Measurements from ENCODE around the gene MSTN.

Gene MSTN

DNA sequence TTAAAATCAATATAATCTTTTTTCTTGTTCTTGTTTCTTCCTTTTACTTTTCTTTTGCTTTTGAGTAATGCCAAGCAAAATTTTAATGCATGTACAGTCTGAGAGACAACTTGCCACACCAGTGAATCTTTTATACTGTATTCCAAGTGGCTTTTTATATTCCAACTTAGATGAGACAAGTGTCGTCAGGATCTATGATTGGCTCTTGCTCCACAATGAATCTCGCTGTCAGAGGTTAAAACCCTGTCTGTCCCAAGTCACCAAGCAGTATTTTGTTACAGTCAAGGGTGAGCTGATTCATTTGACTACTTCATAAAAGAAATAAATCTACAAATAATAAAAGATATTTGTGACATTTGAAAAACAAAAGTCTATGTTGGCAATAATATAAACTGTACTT lies at the start of gene MSTN:
MSTN (minus strand) TSS at position 129 of the 400 bp plus-strand sequence. CDS start 133 bp downstream, outside the sequence.
- no peak for DNase-seq (ENCODE audit: low read depth in 2 of 2)

DNA sequence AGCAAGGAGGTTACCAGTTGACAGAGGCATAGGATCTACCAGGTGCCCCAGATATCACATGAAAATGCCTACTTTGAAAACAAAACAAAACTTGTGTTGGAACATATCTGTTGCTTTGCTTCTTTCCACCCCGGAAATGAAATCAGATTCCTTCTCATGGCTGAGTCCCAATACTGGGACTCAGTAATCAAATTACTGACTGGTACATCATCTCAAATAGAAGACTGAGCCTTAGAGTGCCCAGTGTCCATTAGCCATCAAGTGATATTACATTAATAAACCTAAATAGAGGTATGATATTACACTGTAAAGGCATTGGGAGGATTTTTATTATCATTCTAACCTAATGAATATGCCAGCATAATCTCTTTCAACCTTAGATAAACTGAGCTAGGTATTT lies 48.6 kb upstream of the MSTN start:
- DNase-seq (ENCODE audit: low read depth in 2 of 2): no peak

DNA sequence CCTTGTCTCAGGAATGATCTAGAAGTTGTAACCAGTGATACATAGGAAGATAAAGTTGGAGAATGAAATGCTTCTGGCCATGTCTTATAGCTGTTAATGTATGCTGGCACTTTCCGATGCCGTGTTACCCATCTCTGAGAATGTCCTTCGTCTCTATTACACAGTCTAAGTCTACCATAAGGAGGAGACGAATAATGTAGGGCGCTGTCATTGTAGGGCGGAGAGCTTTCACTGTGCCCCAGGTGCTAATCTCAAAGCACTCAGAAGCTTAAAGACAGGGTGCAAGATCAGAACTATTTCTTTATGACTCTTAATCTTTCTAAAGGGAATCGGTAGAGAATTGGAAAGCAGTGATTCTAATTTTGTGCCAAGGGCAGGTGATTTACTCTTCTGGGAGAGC lies 48.2 kb upstream of the MSTN start:
- no peak for DNase-seq (ENCODE audit: low read depth in 2 of 2)

DNA sequence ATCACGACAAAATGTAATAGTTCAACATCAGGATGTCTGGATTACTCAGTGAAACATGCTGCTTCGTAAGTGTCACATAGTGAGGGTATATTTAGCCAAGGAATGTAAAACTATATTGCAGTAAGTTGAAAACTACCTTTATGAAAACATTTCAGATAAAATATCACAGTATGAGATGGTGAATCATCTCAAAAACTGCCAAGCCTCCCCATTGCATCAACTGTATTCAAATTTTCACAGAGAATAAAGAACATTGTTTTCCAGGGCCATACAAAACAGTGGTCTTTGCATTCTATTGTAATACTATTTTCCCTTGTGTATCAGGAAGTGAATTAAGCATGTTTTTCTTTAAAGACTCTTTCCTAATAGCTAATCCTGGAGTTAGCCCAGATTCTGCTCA lies 47.6 kb upstream of the MSTN start:
- DNase-seq (ENCODE audit: low read depth in 2 of 2): no peak

DNA sequence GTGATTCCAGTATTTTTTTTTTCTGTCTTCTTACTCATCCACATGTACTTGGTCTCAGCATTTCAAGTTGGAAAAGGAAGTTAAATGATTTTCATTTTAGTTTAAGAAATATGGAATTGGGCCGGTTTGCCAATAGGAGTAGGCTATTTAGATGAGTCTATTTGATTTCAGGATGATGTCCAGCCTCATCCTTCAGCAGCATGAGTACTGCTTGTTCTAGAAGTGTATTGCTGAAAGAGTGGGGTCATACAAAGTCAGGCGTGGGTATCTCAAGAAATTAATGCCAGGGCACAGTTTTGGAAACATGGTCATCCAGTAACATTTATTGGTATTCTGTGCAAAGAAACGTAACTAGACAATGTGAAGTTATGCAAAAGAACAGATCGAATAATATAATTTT lies 44.9 kb upstream of the MSTN start:
- DNase-seq (ENCODE audit: low read depth in 2 of 2): no peak

DNA sequence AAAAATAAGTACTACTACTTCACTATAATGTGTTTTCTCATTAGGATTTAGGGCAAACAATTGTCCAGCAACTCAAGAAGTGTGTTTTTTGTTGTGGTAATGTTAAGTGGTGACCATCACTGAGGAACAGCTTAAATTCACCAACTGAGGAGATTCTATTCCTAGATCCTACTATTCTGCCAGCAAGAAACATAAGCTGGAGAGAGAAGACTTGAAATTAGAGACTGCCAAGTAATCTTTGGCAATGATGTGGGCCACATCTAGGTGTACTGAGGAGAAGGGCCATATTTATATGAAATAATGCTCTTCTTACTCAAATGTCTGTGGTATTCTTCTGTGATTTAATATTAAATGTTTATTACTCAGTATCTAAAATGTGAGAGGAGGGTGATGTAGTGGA lies 44.3 kb upstream of the MSTN start:
- no peak for DNase-seq (ENCODE audit: low read depth in 2 of 2)

DNA sequence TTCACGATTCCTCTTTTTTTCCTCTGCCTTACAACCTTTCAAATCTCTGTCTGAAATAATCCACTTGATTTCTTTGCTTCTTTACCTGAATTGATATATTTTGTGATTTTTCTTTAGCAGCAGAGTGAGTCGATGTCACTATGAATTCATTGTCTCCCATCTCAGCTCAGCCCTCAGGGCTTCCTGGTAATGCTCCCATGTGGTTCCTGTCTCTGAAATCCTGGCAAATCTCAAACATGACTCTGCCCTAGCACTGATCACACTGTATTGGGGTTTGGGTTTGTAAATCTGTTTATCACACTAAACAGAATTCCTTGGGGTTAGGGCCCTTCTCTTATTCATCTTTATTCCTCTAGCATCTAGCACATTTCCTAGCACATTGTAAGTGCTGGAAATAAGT lies 43.0 kb upstream of the MSTN start:
- no peak for DNase-seq (ENCODE audit: low read depth in 2 of 2)

DNA sequence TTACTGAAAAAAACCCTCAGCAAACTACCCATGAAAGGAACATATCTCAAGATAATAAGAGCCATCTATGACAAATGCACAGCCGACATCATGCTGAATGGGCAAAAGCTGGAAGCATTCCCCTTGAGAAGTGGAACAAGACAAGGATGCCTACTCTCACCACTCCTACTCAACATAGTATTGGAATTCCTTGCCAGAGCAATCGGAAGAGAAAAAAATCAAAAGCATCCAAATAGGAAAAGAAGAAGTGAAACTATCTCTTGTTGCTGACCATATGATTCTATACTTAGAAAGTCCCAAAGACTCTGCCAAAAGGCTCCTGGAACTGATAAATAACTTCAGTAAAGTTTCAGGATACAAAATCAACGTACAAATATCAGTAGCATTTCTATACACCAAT lies 40.6 kb upstream of the MSTN start:
- DNase-seq (ENCODE audit: low read depth in 2 of 2): no peak

DNA sequence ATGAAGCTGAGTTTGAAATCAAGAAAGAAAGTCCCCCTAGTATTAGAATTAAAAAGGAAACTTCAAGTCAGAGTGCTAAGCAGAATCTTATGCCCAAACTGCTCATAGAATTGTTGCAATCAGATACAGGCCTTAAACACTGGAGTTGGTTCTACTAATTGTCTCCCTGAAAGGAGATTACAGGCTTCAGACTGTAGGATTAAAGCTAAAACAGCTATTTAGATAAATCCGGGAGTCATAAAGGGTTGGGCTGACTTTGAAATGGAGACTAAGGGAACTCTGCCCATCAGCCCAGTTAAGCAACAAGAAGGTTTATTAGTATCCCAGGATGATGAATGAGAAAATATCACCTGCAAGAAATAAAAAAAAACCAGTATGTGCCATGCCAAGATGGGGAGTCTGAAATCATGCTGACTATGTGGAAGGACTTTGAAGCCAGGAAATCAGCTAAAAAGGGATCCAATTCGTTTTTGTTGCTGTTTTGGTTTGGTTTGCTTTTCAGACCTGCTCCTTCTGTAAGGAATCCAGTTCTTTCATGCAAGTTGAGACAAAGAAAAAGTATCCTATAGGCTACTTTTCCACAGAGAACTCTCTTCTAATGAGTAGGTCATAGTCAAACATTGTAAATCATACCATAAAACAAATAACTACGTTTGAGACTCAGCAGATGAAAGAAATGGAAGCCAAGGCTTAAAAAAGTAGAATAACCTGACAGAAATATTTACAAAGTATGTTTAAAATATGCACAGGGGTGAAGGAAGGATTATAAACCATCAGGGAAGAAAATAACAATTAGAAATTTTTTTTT lies 37.6 kb upstream of the MSTN start:
- DNase-seq (ENCODE audit: low read depth in 2 of 2): no peak

DNA sequence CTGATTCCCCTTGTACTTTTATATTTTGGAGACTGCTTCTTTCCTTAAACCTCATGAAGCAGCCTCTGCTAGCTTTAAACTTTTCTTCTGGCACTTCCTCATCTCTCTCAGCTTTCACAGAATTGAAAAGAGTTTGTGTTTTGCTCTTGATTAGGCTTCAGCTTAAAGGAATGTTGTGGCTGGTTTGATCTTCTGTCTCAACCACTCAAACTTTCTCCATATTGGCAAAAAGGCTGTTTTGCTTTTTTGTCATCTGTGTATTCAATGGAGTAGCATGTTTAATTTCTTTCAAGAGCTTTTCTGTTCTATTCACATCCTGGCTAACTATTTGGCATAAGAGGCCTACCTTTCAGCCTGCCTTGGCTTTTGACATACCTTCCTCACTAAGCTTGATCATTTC lies 36.3 kb upstream of the MSTN start:
- DNase-seq (ENCODE audit: low read depth in 2 of 2): no peak

DNA sequence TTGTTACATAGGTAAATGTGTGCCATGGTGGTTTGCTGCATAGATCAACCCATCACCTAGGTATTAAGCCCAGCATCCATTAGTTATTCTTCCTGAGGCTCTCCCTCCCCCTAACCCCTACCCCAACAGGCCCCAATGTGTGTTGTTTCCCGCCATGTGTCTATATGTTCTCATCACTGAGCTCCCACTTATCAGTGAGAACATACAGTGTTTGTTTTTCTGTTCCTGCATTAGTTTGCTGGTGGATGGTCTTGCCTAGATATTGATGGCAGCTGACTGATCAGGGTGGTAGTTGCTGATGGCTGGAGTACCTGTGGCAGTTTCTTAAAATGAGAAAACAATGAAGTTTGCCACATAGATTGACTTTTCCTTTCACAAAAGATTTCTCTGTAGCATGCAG lies 34.6 kb upstream of the MSTN start:
- DNase-seq (ENCODE audit: low read depth in 2 of 2): no peak

DNA sequence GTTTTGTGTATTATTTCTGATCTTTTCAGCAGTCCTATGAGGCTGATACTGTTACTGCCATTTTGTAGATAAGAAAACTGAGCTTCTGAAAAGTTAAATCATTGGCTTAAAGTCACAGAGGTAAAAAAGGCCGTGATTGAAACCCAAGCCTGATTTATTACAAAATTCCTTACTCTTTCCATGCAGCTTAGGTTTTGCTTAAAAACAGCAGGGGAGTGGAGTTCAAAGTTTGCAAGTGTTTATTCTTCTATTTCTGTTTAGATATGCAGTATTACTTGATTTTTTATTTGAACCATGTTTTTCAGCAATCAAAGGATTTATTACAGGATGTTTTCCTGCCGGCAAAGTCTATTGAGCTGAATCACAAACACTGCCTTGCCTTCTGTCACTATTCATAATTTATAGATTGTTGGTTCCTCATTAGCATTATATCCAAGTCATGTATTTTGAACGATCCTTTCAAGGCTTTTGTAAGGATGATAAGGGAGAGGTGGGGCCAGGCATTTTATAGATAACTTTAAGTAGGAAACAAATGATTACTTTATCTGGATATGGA lies 31.9 kb upstream of the MSTN start:
- no peak for DNase-seq (ENCODE audit: low read depth in 2 of 2)

DNA sequence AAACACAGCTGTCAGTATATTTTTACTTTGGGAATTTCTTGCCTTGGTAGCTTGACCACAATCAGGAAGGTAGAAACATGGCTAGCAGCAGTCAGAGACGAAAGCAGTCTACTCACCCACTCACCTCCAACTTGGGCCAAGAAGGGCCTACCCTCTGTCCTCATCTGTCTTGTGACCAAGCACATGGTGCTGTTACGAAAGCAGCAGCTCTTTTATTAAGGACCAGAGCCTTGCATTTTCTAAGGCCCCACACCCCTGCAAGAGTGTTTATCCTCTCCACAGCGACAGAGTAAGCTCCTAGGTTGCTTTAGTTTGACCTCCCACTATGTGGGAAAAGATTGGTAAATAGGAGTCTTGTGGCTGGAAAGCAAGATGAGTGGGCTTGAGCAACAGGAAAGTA lies 31.3 kb upstream of the MSTN start:
- DNase-seq (ENCODE audit: low read depth in 2 of 2): no peak

DNA sequence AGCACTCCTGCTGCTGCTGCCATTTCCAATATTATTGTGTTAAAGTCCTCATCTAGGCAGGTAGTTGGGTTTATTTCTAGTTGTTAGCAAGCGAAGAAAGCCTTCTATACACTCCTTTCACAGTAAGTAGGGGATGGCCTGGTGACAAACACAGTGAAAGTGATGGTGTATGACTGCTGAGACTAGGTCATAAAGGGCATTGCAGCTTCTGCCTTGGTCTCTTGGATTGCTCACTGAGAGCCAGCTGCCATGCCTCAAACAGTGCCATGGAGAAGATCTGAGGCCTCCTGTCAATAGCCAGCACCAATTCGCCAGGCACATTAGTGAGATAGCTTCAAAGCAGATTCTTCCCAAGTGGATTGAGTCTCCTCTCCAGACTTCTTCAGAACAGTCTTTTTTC lies 27.6 kb upstream of the MSTN start:
- no peak for DNase-seq (ENCODE audit: low read depth in 2 of 2)

DNA sequence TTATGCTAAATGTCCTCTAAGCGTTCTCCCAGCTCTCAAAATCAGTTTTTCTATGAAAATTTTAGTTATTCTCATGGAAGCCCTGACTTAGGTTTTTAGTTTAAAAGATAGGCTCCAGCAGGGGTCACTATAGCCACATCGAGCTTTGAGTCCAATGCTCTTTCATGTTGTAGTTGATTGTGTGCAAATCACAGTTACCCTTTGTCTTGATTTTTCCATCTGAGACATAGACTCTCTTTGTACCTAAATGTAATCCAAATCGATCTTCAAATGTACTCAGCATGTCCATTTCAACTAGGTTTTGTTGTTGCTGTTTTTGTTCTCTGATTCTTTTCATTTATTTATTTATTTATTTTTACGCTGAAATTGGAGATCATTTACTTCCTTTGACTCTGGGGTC lies 26.4 kb upstream of the MSTN start:
- DNase-seq (ENCODE audit: low read depth in 2 of 2): no peak

DNA sequence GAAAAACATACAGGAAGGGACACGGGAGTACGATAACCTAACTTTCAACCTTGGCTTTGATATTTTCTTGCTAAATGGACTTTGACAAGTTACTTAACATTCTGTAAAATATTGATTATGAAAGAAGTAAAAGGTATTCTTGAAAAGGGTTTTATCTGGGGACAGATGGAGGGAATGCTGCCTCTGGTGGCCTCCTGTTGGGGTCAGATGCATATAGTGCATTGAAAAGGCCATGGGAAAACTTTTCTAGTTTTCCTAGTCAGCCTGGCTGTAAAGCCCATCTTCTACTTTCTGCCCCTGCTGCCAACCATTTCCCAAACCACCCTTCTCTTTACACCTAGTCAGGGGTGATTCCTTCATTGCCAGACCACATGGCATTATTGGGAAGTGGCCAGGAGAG lies 22.2 kb upstream of the MSTN start:
- no peak for DNase-seq (ENCODE audit: low read depth in 2 of 2)

DNA sequence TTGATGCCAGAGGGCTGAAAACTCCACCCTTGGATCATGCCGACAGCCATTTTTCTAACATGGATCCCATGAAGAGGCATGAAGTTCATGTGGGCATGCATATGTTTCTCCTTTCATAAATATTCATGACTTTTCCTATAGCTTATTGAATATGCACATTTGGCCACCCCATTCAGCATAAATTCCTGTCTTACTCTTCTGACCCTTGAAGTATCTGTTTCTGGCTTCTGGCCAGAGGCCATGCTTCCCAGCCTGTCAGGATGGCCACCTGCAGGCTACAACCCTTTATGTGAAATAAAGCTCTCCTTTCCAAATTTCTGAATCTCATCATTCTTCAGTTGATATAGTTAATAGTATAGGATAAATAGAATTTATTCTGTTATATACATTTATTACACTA lies 19.6 kb upstream of the MSTN start:
- DNase-seq (ENCODE audit: low read depth in 2 of 2): no peak

DNA sequence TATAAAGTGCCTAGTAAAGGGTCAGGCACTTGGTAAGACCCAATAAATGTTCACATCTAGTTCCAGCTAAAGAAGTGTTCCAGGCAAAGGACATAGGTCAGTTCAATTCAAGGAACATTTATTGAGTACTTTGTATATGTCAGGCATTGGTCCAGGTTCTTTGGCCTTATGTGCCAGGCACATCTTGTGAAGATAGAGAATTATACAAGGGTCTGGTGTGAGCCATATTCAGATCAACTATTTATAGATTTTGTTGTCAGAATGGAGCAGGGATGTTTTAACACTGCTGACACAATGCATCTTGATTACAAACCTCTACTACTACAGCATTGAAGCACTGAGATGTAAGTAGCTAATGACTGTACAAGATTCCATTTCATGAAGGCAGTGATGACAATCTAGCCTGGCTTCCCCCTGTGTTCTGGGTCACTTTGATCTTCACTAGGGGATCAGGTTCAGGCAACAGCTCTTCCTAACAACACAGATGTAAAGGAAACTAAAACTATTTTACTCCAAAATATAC lies 18.1 kb upstream of the MSTN start:
- no peak for DNase-seq (ENCODE audit: low read depth in 2 of 2)

DNA sequence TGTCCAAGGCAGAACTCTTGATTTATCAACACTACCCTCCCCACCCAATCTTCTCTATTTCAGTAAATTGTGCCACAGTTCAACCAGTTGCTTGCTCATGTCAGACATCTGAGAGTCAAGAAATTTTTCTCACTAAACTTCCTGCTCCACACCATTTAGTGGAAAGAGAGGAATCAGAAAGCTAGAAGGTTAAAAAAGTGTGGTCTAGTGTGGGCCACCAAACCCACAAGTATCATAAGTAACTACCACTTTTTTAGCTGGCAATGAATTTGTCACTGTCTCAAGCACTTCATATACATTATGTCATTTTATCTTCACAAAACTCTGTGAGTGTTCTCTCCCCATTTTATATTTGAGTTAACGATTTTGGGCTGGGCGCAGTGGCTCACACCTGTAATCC lies 16.6 kb upstream of the MSTN start:
- DNase-seq (ENCODE audit: low read depth in 2 of 2): no peak

DNA sequence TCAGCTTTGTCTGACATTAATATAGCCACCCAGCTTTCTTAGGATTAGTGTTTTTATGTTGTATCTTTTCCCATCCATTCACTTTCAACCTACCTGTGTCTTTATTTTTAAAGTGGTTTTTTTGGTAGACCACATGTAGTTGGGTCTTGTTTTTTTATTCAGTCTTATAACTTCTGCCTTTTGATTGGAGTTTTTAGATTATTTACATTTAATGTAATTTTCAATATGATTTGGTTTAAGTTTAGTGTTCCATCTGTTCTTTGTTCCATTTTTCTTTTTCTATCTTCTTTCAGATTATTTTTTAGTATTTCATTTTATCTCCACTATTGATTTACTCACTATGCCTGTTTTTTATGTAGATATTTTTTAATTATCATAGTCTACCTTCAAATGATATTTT lies 13.1 kb upstream of the MSTN start:
- no peak for DNase-seq (ENCODE audit: low read depth in 2 of 2)

DNA sequence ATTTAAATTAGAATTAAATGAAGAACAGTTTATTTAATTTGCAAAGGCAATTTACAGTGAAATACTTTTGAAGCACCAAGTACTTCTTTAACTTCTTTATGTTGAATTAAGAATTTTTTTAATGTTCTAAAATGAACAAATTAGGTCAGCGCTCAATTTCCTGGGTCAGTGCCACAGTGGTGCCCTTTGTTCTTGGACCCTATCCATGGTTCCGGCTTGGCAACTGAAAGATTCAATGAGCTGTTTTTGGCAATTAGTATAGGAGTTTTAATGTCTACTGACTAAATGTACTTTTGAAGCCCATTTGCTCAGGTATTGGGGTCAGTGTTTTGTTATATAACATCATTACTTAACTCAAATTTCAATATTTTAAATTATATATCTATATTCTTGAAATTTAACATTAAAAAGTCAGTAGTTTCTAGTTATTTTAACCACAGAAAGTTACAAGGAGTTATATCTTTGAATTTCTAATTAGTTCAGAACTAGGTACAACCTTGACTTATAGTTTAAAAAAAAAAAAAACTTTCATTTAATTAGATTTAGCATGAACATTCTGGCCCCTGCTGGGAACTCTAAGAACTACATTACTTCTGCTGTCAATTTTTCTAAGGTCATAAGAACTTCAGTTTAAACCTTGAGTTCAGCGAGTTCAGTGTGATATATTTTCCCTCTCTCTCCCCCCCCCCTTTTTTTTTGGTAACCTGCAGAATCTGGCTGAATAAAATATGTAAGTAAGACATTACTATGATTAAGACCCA lies 7.6 kb upstream of the MSTN start:
- no peak for DNase-seq (ENCODE audit: low read depth in 2 of 2)

DNA sequence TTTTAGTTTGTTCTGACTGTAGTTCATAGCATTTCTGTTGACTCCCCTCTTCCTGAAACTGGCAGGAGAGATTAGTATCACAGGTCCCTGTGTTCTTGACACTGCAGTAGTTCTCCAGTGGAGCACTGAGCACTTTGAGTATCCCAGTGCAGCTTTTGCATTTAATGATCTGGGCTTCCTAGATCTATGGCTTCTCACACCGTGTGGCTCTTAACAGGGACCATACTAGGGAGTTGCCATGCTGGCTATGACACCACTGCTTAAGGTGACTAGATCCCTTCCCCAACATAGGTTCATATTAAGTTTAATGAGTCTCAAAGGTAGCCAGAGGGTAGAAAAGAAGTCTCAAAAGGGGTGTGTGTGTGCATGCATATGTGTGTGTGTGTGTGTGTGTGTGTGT lies 6.2 kb upstream of the MSTN start:
- no peak for DNase-seq (ENCODE audit: low read depth in 2 of 2)

DNA sequence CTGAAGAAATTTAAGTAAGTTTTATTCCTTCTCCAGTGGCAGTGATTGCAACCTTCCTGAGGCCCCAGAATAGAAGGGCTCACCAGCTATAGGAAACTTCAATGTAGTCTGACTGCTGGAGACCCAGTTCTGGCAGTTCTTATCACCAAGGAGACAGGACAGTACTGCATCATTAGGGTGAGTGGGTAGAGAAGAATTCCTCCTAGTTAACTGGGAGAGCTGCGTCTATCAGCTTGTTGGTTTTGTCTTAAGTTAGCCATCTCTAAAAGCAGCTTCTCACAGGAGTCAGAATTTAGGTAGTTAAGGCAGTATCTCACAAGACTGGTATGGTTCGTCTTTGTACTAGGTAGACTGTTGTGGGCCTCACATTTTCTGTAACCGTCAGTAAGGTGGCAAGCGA lies 3.3 kb upstream of the MSTN start:
- DNase-seq (ENCODE audit: low read depth in 2 of 2): no peak
